Smooth muscle cell (in vitro differentiated cells): Measurements from ENCODE around the gene ALG14. TPM values are rescaled to one million over a fixed set of nuclear protein-coding genes. Genes with fewer than 3 reads are reported as not detected.
A peak's percentile ranks its signal among the peaks of the same experiment; 100 is the strongest.

Experiments
- DNase-seq: peaks from one replicate; lab custom pipeline; 2025; ENCODE audit not compliant: unreplicated experiment; lab: John Stamatoyannopoulos, UW
- H2AFZ ChIP-seq: fragments of 200-600 bp; sonication (generic); 2 replicates; pipeline ENCODE4 v1.6.0; 2016; ENCODE audit warnings: antibody characterized with exemption, low read depth, mild to moderate bottlenecking
- H3F3A ChIP-seq: fragments of 200-600 bp; sonication (generic); 2 replicates; pipeline ENCODE4 v1.6.0; 2017; ENCODE audit warnings: antibody characterized with exemption, low read depth
- H3K27ac ChIP-seq: fragments of 200-600 bp; sonication (generic); 2 replicates; pipeline ENCODE4 v1.5.1; 2016; ENCODE audit warnings: low read depth, mild to moderate bottlenecking
- H3K27me3 ChIP-seq: fragments of 200-600 bp; sonication (generic); 2 replicates; pipeline ENCODE4 v1.6.1; 2016; ENCODE audit warnings: low read depth, mild to moderate bottlenecking
- H3K36me3 ChIP-seq: fragments of 200-600 bp; sonication (generic); 2 replicates; pipeline ENCODE4 v1.5.1; 2016; ENCODE audit warnings: low read depth
- H3K4me1 ChIP-seq: fragments of 200-600 bp; sonication (generic); 2 replicates; pipeline ENCODE4 v1.5.1; 2016; ENCODE audit warnings: low read depth
- H3K4me2 ChIP-seq: fragments of 200-600 bp; sonication (generic); 2 replicates; pipeline ENCODE4 v1.6.0; 2016; ENCODE audit warnings: mild to moderate bottlenecking
- H3K4me3 ChIP-seq: fragments of 200-600 bp; sonication (generic); 2 replicates; pipeline ENCODE4 v1.5.1; 2016; ENCODE audit warnings: mild to moderate bottlenecking
- H3K79me2 ChIP-seq: fragments of 200-600 bp; sonication (generic); 2 replicates; pipeline ENCODE4 v1.6.0; 2016; ENCODE audit warnings: low read depth, mild to moderate bottlenecking
- H3K9ac ChIP-seq: fragments of 200-600 bp; sonication (generic); 2 replicates; pipeline ENCODE4 v1.6.0; 2016; ENCODE audit warnings: low read depth
- H3K9me3 ChIP-seq: fragments of 200-600 bp; sonication (generic); replicated peaks from 2 replicates; pipeline ENCODE4 v1.5.1; 2016; ENCODE audit warnings: low read depth
- H4K20me1 ChIP-seq: fragments of 200-600 bp; sonication (generic); 2 replicates; pipeline ENCODE4 v1.6.0; 2016; ENCODE audit warnings: low read depth
- CTCF ChIP-seq: fragments of 200-600 bp; sonication (generic); IDR thresholded peaks from 2 replicates; pipeline ENCODE4 v1.5.1; 2017; ENCODE audit warnings: borderline replicate concordance, mild to moderate bottlenecking, antibody characterized with exemption; ENCODE audit not compliant: insufficient read depth, poor library complexity, severe bottlenecking
- WGBS: methylation state at CpG from one replicate; pipeline ENCODE4 v1.1.7; 2016; ENCODE audit warnings: low lambda C conversion rate; 5-methylcytosine and 5-hydroxymethylcytosine counted together
- polyA plus RNA-seq: library from polyadenylated mRNA; unstranded; fragments of >200 nt; fragmentation: Nextera tagmentation; extraction: Ambion mirVana; gene quantifications from 2 replicates; pipeline ENCODE4 v1.2.1, GENCODE V29; 2016
- total RNA-seq: library from RNA; depleted of rRNA; stranded (reverse); fragments of >200 nt; gene quantifications from 2 replicates; pipeline ENCODE4 v1.2.3, GENCODE V29; 2014

ALG14 gene
- total and polyA plus RNA-seq, 2 experiments from 2014 or later: 2.4 to 5.5 TPM

GRCh38 chr1:95039360-95040031 lies 33.3 kb downstream of the ALG14 start:
- Histone ChIP-seq H2AFZ (no peak overlapping the region), H3K4me2 (no peak overlapping the region), H3K27me3 (no peaks in the 10 kb centered on the region), H3K9me3 (no peaks in the 10 kb centered on the region), H3F3A (peaks cover 9% of the 10 kb centered on the region), H3K27ac (peak overlapping the region; percentile 48), H3K4me3 (no peak overlapping the region), H3K79me2 (peaks cover 5% of the 10 kb centered on the region), H3K36me3 (no peaks in the 10 kb centered on the region), H3K9ac (no peak overlapping the region), H4K20me1 (no peaks in the 10 kb centered on the region), H3K4me1 (peaks cover 7% of the 10 kb centered on the region)
- no peak for DNase-seq
- TF ChIP-seq CTCF: no peak
- 59% methylated on average over 12 of the region's 12 CpGs for WGBS

GRCh38 chr1:95035536-95035935 lies 37.2 kb downstream of the ALG14 start:
- no peaks in the 10 kb centered on the region for H4K20me1 ChIP-seq
- H3K4me1 ChIP-seq: peaks cover 7% of the 10 kb centered on the region
- WGBS: 3% methylated on average over 1 of the region's 1 CpG
- no peak overlapping the region for H2AFZ ChIP-seq
- TF ChIP-seq CTCF: no peak
- H3K9ac ChIP-seq: peak overlapping the region; percentile 79
- peaks cover 19% of the 10 kb centered on the region for H3F3A ChIP-seq
- no peaks in the 10 kb centered on the region for H3K27me3 ChIP-seq
- no peaks in the 10 kb centered on the region for H3K9me3 ChIP-seq
- peak overlapping the region; percentile 75 for H3K4me2 ChIP-seq
- H3K27ac ChIP-seq: peak overlapping the region; percentile 98
- H3K79me2 ChIP-seq: no peaks in the 10 kb centered on the region
- H3K4me3 ChIP-seq: no peak overlapping the region
- no peaks in the 10 kb centered on the region for H3K36me3 ChIP-seq
- no peak for DNase-seq

GRCh38 chr1:95034506-95034905 lies 38.2 kb downstream of the ALG14 start:
- Histone ChIP-seq H3K4me3 (no peak overlapping the region), H3K79me2 (no peaks in the 10 kb centered on the region), H2AFZ (no peak overlapping the region), H3K27me3 (no peaks in the 10 kb centered on the region), H3K36me3 (no peaks in the 10 kb centered on the region), H3K4me1 (peaks cover 7% of the 10 kb centered on the region), H3K27ac (peak overlapping the region; percentile 98), H3F3A (peaks cover 19% of the 10 kb centered on the region), H4K20me1 (no peaks in the 10 kb centered on the region), H3K9ac (peak overlapping the region; percentile 79), H3K4me2 (peak overlapping the region; percentile 75), H3K9me3 (no peaks in the 10 kb centered on the region)
- WGBS: 50% methylated on average over 1 of the region's 1 CpG
- DNase-seq: no peak
- no peak for TF ChIP-seq CTCF

- Histone ChIP-seq H3K36me3 (no peaks in the 10 kb centered on the region), H2AFZ (no peak overlapping the region), H3K9me3 (no peaks in the 10 kb centered on the region), H3K27ac (peak overlapping the region; percentile 98), H3K4me2 (peak overlapping the region; percentile 75), H3K9ac (no peak overlapping the region), H3K4me1 (peaks cover 7% of the 10 kb centered on the region), H3F3A (peaks cover 19% of the 10 kb centered on the region), H4K20me1 (no peaks in the 10 kb centered on the region), H3K4me3 (no peak overlapping the region), H3K79me2 (no peaks in the 10 kb centered on the region), H3K27me3 (no peaks in the 10 kb centered on the region)
- no peak for DNase-seq
- TF ChIP-seq CTCF: no peak
These were observed 38.9 kb downstream of the ALG14 start for GRCh38 chr1:95033843-95034242.
